Loucy (cell line): ENCODE data around the gene ASCC1.
"Not testable (repeated sequence)": the region's sequence is repeated elsewhere in the genome, so short reads cannot be mapped to it uniquely, and the experiment has no call there.

Source experiments
- H2AFZ ChIP-seq: fragments of 200-600 bp; sonication (generic); 2 replicates; pipeline ENCODE4 v1.6.0; 2016; ENCODE audit warnings: antibody characterized with exemption, mild to moderate bottlenecking, low read length, moderate library complexity
- H3F3A ChIP-seq: fragments of 200-600 bp; 2 replicates; pipeline ENCODE4 v1.6.0; 2016; ENCODE audit warnings: antibody characterized with exemption, low read depth, mild to moderate bottlenecking
- H3K27me3 ChIP-seq: fragments of 200-600 bp; sonication (generic); 2 replicates; pipeline ENCODE4 v1.6.1; 2014; ENCODE audit warnings: low read length, mild to moderate bottlenecking; ENCODE audit not compliant: insufficient read depth, poor library complexity, severe bottlenecking
- H3K36me3 ChIP-seq: fragments of 200-600 bp; sonication (generic); 2 replicates; pipeline ENCODE4 v1.6.1; 2016; ENCODE audit warnings: low read length; ENCODE audit not compliant: insufficient read depth
- H3K4me1 ChIP-seq: fragments of 200-600 bp; sonication (generic); 2 replicates; pipeline ENCODE4 v1.5.1; 2014; ENCODE audit warnings: low read length, mild to moderate bottlenecking; ENCODE audit not compliant: insufficient read depth, poor library complexity, severe bottlenecking
- H3K4me2 ChIP-seq: fragments of 200-600 bp; sonication (generic); 2 replicates; pipeline ENCODE4 v1.6.0; 2014; ENCODE audit warnings: antibody characterized with exemption, low read length, low read depth, mild to moderate bottlenecking; ENCODE audit not compliant: poor library complexity, severe bottlenecking
- H3K4me3 ChIP-seq: fragments of 200-600 bp; sonication (generic); 2 replicates; pipeline ENCODE4 v1.5.1; 2014; ENCODE audit warnings: low read length, mild to moderate bottlenecking, mixed read lengths; ENCODE audit not compliant: poor library complexity, severe bottlenecking
- H3K79me2 ChIP-seq: fragments of 200-600 bp; sonication (generic); 2 replicates; pipeline ENCODE4 v1.6.1; 2014; ENCODE audit warnings: low read length; ENCODE audit not compliant: insufficient read depth
- H3K9ac ChIP-seq: fragments of 200-600 bp; sonication (generic); 2 replicates; pipeline ENCODE4 v1.6.0; 2014; ENCODE audit warnings: mild to moderate bottlenecking, low read depth, low read length, moderate library complexity; ENCODE audit not compliant: poor library complexity, severe bottlenecking
- H3K9me2 ChIP-seq: fragments of 200-600 bp; sonication (generic); replicated peaks from 2 replicates; pipeline ENCODE4 v1.6.1; 2016; ENCODE audit warnings: low read depth, low read length, mixed read lengths
- H3K9me3 ChIP-seq: fragments of 200-600 bp; sonication (generic); 2 replicates; pipeline ENCODE4 v1.6.1; 2014; ENCODE audit warnings: mild to moderate bottlenecking, antibody characterized with exemption, low read length, low read depth; ENCODE audit not compliant: insufficient read depth
- H4K20me1 ChIP-seq: fragments of 200-600 bp; sonication (generic); 2 replicates; pipeline ENCODE4 v1.6.0; 2014; ENCODE audit warnings: antibody characterized with exemption, low read length, mild to moderate bottlenecking; ENCODE audit not compliant: insufficient read depth, poor library complexity, severe bottlenecking
- EZH2phosphoT487 ChIP-seq: fragments of 200-600 bp; IDR thresholded peaks from 2 replicates; pipeline ENCODE4 v1.6.1; 2018; ENCODE audit warnings: antibody characterized with exemption, mild to moderate bottlenecking, moderate library complexity, borderline replicate concordance
- TF ChIP-seq, protein P1 (sequence below): fragments of 200-600 bp; sonication (generic); conservative IDR thresholded peaks from 2 replicates; pipeline ENCODE4 v1.5.1; 2014; ENCODE audit warnings: mild to moderate bottlenecking, antibody characterized with exemption, low read length

Gene ASCC1

DNA sequence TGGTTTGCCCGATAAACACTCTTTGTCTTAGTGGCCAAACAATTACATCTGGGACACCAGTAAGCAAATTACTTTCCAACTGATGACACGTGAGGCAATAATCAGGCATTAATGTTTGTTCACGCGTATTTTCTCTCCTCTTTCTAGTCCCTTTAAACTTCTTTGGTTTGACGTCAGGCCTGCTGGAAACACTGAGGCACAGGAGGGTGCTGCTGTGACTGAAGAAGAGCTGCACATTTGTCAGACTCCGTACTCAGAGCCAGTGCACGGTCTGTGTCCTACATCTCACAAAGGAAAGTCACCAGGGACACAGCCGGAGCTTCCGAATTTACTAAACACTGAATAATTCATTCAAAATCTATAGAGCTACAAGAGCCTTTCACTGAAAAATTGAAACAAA, 57.9 kb downstream of the ASCC1 start:
- TF ChIP-seq EZH2phosphoT487 = no peak
- TF ChIP-seq, protein P1, sequence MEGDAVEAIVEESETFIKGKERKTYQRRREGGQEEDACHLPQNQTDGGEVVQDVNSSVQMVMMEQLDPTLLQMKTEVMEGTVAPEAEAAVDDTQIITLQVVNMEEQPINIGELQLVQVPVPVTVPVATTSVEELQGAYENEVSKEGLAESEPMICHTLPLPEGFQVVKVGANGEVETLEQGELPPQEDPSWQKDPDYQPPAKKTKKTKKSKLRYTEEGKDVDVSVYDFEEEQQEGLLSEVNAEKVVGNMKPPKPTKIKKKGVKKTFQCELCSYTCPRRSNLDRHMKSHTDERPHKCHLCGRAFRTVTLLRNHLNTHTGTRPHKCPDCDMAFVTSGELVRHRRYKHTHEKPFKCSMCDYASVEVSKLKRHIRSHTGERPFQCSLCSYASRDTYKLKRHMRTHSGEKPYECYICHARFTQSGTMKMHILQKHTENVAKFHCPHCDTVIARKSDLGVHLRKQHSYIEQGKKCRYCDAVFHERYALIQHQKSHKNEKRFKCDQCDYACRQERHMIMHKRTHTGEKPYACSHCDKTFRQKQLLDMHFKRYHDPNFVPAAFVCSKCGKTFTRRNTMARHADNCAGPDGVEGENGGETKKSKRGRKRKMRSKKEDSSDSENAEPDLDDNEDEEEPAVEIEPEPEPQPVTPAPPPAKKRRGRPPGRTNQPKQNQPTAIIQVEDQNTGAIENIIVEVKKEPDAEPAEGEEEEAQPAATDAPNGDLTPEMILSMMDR = no peak
- Histone ChIP-seq H3K4me3 (no peak overlapping the region), H3K9me2 (no peaks in the 10 kb centered on the region), H3K4me2 (no peak overlapping the region), H3F3A (no peaks in the 10 kb centered on the region), H3K4me1 (no peaks in the 10 kb centered on the region), H3K27me3 (no peaks in the 10 kb centered on the region), H2AFZ (no peak overlapping the region), H3K79me2 (0 out of 2 replicates have a peak, but pooled peaks cover 4% of the 10 kb centered on the region), H3K36me3 (peaks cover 49% of the 10 kb centered on the region; the same call in 1 of the 2 replicates), H3K9me3 (no peaks in the 10 kb centered on the region), H3K9ac (no peak overlapping the region), H4K20me1 (no peaks in the 10 kb centered on the region)

DNA sequence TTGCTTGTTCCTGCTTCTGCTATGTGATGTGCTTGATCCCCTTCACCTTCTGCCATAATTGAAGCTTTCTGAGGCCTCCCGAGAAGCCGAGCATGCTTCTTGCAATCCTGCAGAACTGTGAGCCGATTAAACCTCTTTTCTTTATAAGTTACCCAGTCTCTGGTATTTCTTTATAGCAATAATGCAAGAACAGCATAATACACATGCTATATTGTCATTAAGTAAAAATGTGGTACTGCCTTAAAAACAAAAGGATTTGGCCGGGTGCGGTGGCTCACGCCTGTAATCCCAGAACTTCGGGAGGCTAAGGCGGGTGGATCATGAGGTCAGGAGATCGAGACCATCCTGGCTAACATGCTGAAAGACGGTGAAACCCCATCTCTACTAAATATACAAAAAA, 59.9 kb downstream of the ASCC1 start:
- Histone ChIP-seq H3K4me1 (no peaks in the 10 kb centered on the region), H3K79me2 (no peaks in the 10 kb centered on the region), H3K9me3 (no peaks in the 10 kb centered on the region), H3K4me3 (no peak overlapping the region), H3F3A (no peaks in the 10 kb centered on the region), H3K9me2 (no peaks in the 10 kb centered on the region), H2AFZ (no peak overlapping the region), H3K27me3 (no peaks in the 10 kb centered on the region), H3K4me2 (no peak overlapping the region), H3K9ac (no peak overlapping the region), H4K20me1 (no peaks in the 10 kb centered on the region), H3K36me3 (peaks cover 40% of the 10 kb centered on the region; the same call in 1 of the 2 replicates)
- TF ChIP-seq, protein P1 = no peak

DNA sequence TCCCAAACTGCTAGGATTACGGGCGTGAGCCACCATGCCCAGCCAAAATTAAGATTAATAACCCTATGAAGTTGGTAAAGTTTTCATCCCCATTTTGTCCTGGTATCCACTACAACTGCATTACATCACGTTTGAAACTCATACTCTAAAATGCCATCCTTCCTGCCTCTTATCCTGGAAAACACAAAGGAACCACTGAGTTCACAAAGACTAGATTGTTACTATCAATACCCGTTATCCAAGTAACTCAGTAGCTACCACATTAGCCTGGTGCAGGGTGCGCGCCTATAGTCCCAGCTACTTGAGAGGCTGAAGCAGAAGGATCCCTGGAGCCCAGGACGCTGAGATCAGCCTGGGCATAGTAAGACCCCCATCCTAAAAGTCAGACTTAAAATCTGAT, 63.8 kb downstream of the ASCC1 start:
- Histone ChIP-seq H3K9me3 (no peaks in the 10 kb centered on the region), H2AFZ (no peak overlapping the region), H3K27me3 (no peaks in the 10 kb centered on the region), H3K79me2 (peaks cover 4% of the 10 kb centered on the region; the same call in 1 of the 2 replicates), H3K36me3 (peaks cover 12% of the 10 kb centered on the region; the same call in 1 of the 2 replicates), H3K4me3 (no peak overlapping the region), H3K4me2 (no peak overlapping the region), H4K20me1 (no peaks in the 10 kb centered on the region), H3K9ac (no peak overlapping the region), H3K9me2 (no peaks in the 10 kb centered on the region), H3F3A (no peaks in the 10 kb centered on the region), H3K4me1 (no peaks in the 10 kb centered on the region)
- no peak for TF ChIP-seq EZH2phosphoT487
- TF ChIP-seq, protein P1 = no peak

DNA sequence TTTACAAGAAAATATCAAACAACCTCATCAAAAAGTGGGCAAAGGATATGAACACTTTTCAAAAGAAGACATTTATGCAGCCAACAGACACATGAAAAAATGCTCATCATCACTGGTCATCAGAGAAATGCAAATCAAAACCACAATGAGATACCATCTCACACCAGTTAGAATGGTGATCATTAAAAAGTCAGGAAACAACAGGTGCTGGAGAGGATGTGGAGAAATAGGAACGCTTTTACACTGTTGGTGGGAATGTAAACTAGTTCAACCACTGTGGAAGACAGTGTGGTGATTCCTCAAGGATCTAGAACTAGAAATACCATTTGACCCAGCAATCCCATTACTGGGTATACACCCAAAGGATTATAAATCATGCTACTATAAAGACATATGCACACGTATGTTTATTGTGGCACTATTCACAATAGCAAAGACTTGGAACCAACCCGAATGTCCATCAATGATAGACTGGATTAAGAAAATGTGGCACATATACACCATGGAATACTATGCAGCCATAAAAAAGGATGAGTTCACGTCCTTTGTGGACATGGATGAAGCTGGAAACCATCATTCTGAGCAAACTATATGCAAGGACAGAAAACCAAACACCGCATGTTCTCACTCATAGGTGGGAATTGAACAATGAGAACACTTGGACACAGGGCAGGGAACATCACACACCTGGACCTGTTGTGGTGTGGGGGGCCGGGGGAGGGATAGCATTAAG, 65.2 kb downstream of the ASCC1 start:
- H3K27me3 ChIP-seq, H2AFZ ChIP-seq: not testable (repeated sequence)

DNA sequence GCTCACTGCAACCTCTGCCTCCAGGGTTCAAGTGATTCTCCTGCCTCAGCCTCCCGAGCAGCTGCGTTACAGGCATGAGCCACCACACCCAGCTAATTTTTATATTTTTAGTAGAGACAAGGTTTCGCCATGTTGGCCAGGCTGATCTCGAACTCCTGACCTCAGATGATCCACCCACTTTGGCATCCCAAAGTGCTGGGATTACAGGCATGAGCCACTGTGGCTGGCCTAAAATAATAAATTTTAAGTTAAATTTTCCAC, 68.8 kb downstream of the ASCC1 start:
- H4K20me1 ChIP-seq, H3K27me3 ChIP-seq, H3K4me3 ChIP-seq, H3F3A ChIP-seq, H3K9me3 ChIP-seq, H3K4me1 ChIP-seq, H3K9ac ChIP-seq, H3K9me2 ChIP-seq, H3K79me2 ChIP-seq, H2AFZ ChIP-seq, H3K36me3 ChIP-seq, H3K4me2 ChIP-seq: not testable (repeated sequence)

More for the DNA sequence above, 65.2 kb downstream of the ASCC1 start:
- H3K4me2 ChIP-seq, H3K4me1 ChIP-seq, H3F3A ChIP-seq, H3K79me2 ChIP-seq, H3K4me3 ChIP-seq, H3K36me3 ChIP-seq, H3K9ac ChIP-seq, H4K20me1 ChIP-seq, H3K9me3 ChIP-seq, H3K9me2 ChIP-seq: not testable (repeated sequence)
